ENCODE data around the gene MIB1. TPM values are rescaled to one million over a fixed set of nuclear protein-coding genes. Genes with fewer than 3 reads are reported as not detected.

The MIB1 gene
- total and polyA plus RNA-seq, 2 experiments from 2014 or later: 10.8 to 56.7 TPM

- no peak for TF ChIP-seq ZNF462 (CRISPR knock-in tag; IDR thresholded peaks at IDR 0.05)
- TF ChIP-seq REST (IDR thresholded peaks at IDR 0.05; ENCODE audit: unreplicated experiment): no peak
- no peak for TF ChIP-seq ZNF114 (CRISPR knock-in tag; IDR thresholded peaks at IDR 0.05)
- no peak for TF ChIP-seq ETS1 (IDR thresholded peaks at IDR 0.05)
- TF ChIP-seq EZH2 (IDR thresholded peaks at IDR 0.05; ENCODE audit: low read depth, unreplicated experiment): no peak
Observed at GRCh38 chr18:21747764-21748693, 7.4 kb downstream of the MIB1 start (continued).

Measured in GM23338 (cell line).